HG02870 (cell line): ENCODE measurements around the gene WASF2.

Source experiments
- ATAC-seq: cut with Tn5 transposase; IDR thresholded peaks from one replicate; pipeline ENCODE4 v1.9.1; 2021; ENCODE audit warnings: mild to moderate bottlenecking, moderate library complexity; ENCODE audit not compliant: unreplicated experiment

WASF2 gene

DNA sequence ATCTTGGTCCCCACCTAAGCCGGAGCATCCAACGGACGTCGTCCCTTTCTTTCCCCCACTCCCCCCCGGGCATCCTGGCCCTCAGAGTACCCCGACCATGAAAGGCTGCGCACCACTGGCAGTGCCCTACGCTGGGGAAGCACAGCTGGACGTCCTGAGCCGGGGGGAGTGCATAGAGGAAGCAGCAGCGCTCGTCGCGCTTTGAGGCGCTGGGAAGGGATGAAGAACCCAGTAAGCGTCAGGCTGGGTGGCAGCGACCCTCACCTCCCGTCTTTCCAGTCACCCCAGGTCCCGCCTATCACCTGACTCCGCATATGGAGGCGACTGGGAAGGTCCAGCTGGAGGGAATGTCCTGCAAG lies 128.9 kb downstream of the WASF2 start:
- ATAC-seq, result no peak

GRCh38 chr1:27360159-27361043 lies 129.6 kb downstream of the WASF2 start:
- no peak for ATAC-seq

GRCh38 chr1:27359822-27360158 lies 130.2 kb downstream of the WASF2 start:
- no peak for ATAC-seq

- ATAC-seq, result no peak
Observed at GRCh38 chr1:27358928-27359313, 131.0 kb downstream of the WASF2 start.

GRCh38 chr1:27358038-27358927 lies 131.7 kb downstream of the WASF2 start:
- ATAC-seq, result no peak

DNA sequence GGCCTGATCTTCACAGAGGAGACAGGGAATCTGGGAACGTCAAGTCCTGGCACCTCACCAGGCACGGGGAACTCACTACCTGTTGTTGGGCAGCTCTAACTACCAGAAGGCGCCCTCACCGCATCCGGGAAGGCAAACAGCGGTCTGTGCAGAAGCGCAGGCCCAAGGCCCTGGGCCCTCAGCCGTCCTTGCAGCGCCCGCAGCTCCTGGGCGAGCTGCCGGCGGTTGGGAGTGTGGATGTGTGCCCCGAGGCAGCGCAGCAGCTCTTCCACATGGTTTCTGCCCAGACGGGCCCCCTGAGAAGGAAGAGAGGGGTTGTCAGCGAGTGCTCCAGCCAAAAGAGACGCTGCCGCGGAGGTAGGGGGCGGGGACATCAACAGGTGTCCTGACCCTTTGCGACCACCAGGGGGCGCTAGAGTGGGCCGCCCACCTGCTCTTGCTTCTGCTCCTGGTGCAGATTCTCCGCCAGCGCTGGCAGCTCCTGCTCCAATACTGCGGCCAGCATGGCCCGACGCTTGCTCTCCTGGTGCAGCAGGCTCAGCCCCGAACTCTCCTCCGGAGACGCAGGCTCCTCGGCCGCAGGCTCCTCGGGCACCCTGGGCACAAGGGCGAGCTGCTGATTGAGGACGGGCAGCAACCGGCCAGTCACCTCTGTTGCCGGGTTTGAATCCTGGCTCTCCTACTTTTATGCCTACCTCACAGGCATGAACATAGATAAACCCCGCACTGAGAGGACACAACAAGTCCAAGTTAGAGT lies 132.5 kb downstream of the WASF2 start:
- ATAC-seq, result no peak

- ATAC-seq, result no peak
Observed at GRCh38 chr1:27356619-27357280, 133.2 kb downstream of the WASF2 start.

DNA sequence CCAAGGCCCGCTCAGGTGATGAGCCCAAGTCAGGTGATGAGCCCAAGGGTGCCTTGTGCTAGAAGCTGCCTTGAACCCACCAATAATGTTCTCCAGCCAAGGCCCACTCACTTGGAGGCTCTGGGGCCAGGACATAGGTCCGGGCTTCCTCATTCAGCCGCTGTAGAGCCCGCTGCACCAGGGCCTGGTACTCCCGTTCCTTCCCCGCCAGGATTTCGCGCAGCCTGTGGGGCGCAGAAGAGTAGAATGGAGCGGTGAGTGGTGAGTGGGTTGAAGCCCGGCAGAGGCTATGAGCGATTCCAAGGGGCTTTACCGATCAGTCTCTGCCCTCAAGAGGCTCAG lies 133.7 kb downstream of the WASF2 start:
- no peak for ATAC-seq

GRCh38 chr1:27355683-27356082 lies 134.3 kb downstream of the WASF2 start:
- ATAC-seq, result no peak
